Spinal cord (tissue), 10 donors: ENCODE measurements around the gene MOB3B. TPM values are rescaled to one million over a fixed set of nuclear protein-coding genes. Genes with fewer than 3 reads are reported as not detected.
A peak's percentile ranks its signal among the peaks of the same experiment; 100 is the strongest.

ENCODE experiments used
- DNase-seq, 6 donors: peaks; one replicate each; pipeline versions ENCODE4 v3.0.0 to v3.0.0-alpha.2; 2013 to 2015; ENCODE audit warnings: low spot score in 6 of 6, low read depth in 4 of 6
- H3K27ac ChIP-seq: one replicate; pipeline ENCODE4 v1.5.1; 2013; ENCODE audit warnings: low read depth, low read length, control low read depth
- H3K27me3 ChIP-seq: one replicate; pipeline ENCODE4 v1.6.1; 2013; ENCODE audit warnings: low read length; ENCODE audit not compliant: control insufficient read depth, insufficient read depth
- H3K36me3 ChIP-seq: one replicate; pipeline ENCODE4 v1.6.1; 2013; ENCODE audit warnings: low read length; ENCODE audit not compliant: control insufficient read depth, insufficient read depth
- H3K4me1 ChIP-seq: one replicate; pipeline ENCODE4 v1.6.1; 2013; ENCODE audit warnings: low read length; ENCODE audit not compliant: control insufficient read depth, insufficient read depth
- H3K4me3 ChIP-seq: one replicate; pipeline ENCODE4 v1.5.1; 2013; ENCODE audit warnings: low read depth, low read length, control low read depth
- H3K9me3 ChIP-seq: one replicate; pipeline ENCODE4 v1.6.1; 2013; ENCODE audit warnings: low read length; ENCODE audit not compliant: control insufficient read depth, insufficient read depth
- WGBS: methylation state at CpG from one replicate; pipeline ENCODE4 v1.1.5; 2013; ENCODE audit warnings: missing lambda C conversion rate; ENCODE audit not compliant: insufficient coverage; 5-methylcytosine and 5-hydroxymethylcytosine counted together
- polyA plus RNA-seq, 2 donors: library from polyadenylated mRNA; unstranded; fragments of 120-200 nt; gene quantifications; one replicate each; pipeline ENCODE4 v1.2.1, GENCODE V29; 2013; ENCODE audit not compliant: insufficient read length in 2 of 2
- total RNA-seq, 2 donors: library from RNA; depleted of rRNA in 1 of 2; stranded (reverse); fragments of 120-200 nt in 1 of 2; fragments of >200 nt in 1 of 2; gene quantifications; one replicate each; pipeline versions ENCODE4 v1.2.3 to v1.2.4, GENCODE V29; 2013 to 2014
- donor health status: healthy.

Gene MOB3B
- total and polyA plus RNA-seq, 4 donors, result 9.4 to 34.9 (median 16.0) TPM

DNA sequence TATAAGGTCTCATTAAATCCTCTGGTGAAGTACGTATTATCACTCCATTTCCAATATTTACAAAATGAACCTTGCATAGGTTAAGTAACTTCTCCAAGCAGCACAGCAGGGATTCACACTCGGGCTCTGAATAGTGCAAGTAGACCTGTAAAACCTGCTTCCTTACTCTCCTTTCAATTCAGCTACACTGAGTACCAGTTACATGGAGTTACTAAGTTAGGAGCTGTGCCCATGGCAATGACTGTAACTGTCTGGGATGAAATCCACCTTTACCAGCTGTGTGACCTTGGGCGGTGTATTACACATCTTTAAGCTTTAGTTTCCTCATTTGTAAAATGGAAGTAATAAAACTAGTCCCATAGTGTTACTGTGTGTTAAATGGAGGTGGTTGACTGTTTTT lies 15.9 kb upstream of the MOB3B start:
- Histone ChIP-seq H3K27ac (no peak overlapping the region), H3K36me3 (peaks cover 8% of the 10 kb centered on the region), H3K9me3 (no peaks in the 10 kb centered on the region), H3K27me3 (no peaks in the 10 kb centered on the region), H3K4me3 (no peak overlapping the region), H3K4me1 (no peaks in the 10 kb centered on the region)
- DNase-seq, result no peak
- 100% methylated on average over 2 of the region's 3 CpGs for WGBS

GRCh38 chr9:27542508-27542907 lies 12.9 kb upstream of the MOB3B start:
- H3K4me1 ChIP-seq, result no peaks in the 10 kb centered on the region
- WGBS, result no CpG with 5 or more reads among the region's 2 CpGs
- H3K27me3 ChIP-seq, result no peaks in the 10 kb centered on the region
- no peak overlapping the region for H3K27ac ChIP-seq
- H3K9me3 ChIP-seq, result no peaks in the 10 kb centered on the region
- DNase-seq, result peak in 1 of 6 donors; percentile 35
- H3K36me3 ChIP-seq, result peaks cover 6% of the 10 kb centered on the region
- H3K4me3 ChIP-seq, result no peak overlapping the region

GRCh38 chr9:27541740-27542139 lies 12.1 kb upstream of the MOB3B start:
- peaks cover 6% of the 10 kb centered on the region for H3K36me3 ChIP-seq
- H3K9me3 ChIP-seq, result no peaks in the 10 kb centered on the region
- no peak overlapping the region for H3K27ac ChIP-seq
- WGBS, result no CpG with 5 or more reads among the region's 4 CpGs
- no peaks in the 10 kb centered on the region for H3K4me1 ChIP-seq
- no peak for DNase-seq
- no peaks in the 10 kb centered on the region for H3K27me3 ChIP-seq
- no peak overlapping the region for H3K4me3 ChIP-seq

- DNase-seq, result peak in 1 of 6 donors; percentile 6
- Histone ChIP-seq H3K27me3 (no peaks in the 10 kb centered on the region), H3K4me1 (peaks cover 4% of the 10 kb centered on the region), H3K9me3 (no peaks in the 10 kb centered on the region), H3K4me3 (no peak overlapping the region), H3K36me3 (peaks cover 9% of the 10 kb centered on the region), H3K27ac (no peak overlapping the region)
- no CpG with 5 or more reads among the region's 1 CpG for WGBS
These were observed 10.9 kb upstream of the MOB3B start for GRCh38 chr9:27540502-27540901.

- Histone ChIP-seq H3K27me3 (no peaks in the 10 kb centered on the region), H3K27ac (no peak overlapping the region), H3K4me1 (peaks cover 4% of the 10 kb centered on the region), H3K4me3 (no peak overlapping the region), H3K9me3 (no peaks in the 10 kb centered on the region), H3K36me3 (peaks cover 9% of the 10 kb centered on the region)
- WGBS, result 90% methylated on average over 4 of the region's 5 CpGs
- DNase-seq, result peak in 1 of 6 donors; percentile 28
These were observed 10.1 kb upstream of the MOB3B start for GRCh38 chr9:27539479-27540441.

DNA sequence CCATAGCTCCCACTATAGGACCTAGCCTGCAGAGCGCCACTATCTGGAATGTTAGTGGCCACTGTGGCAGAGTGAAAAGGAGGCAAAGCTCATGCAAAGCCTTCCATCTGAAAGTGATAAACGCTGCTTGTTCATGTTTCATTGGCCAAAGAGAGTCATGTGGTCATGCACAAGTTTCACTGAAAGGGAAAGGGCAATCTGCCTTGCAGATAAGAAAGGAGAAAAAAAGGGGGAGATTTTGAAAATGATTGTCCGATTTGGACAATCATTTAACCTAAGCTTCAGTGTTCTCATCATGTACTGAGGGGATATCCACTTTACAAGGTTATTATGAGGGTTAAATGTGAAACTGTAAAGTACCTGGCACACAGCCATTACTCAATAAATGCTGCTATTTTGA lies 9.0 kb upstream of the MOB3B start:
- H3K36me3 ChIP-seq, result peaks cover 9% of the 10 kb centered on the region
- 100% methylated on average over 2 of the region's 3 CpGs for WGBS
- no peak for DNase-seq
- H3K4me1 ChIP-seq, result peaks cover 4% of the 10 kb centered on the region
- H3K9me3 ChIP-seq, result no peaks in the 10 kb centered on the region
- H3K4me3 ChIP-seq, result no peak overlapping the region
- no peak overlapping the region for H3K27ac ChIP-seq
- no peaks in the 10 kb centered on the region for H3K27me3 ChIP-seq

- H3K27me3 ChIP-seq, result no peaks in the 10 kb centered on the region
- 40% methylated on average over 1 of the region's 1 CpG for WGBS
- H3K4me1 ChIP-seq, result peaks cover 4% of the 10 kb centered on the region
- H3K4me3 ChIP-seq, result no peak overlapping the region
- H3K27ac ChIP-seq, result no peak overlapping the region
- no peaks in the 10 kb centered on the region for H3K9me3 ChIP-seq
- DNase-seq, result no peak
- H3K36me3 ChIP-seq, result peaks cover 9% of the 10 kb centered on the region
These were observed 8.1 kb upstream of the MOB3B start for GRCh38 chr9:27537756-27538155.

DNA sequence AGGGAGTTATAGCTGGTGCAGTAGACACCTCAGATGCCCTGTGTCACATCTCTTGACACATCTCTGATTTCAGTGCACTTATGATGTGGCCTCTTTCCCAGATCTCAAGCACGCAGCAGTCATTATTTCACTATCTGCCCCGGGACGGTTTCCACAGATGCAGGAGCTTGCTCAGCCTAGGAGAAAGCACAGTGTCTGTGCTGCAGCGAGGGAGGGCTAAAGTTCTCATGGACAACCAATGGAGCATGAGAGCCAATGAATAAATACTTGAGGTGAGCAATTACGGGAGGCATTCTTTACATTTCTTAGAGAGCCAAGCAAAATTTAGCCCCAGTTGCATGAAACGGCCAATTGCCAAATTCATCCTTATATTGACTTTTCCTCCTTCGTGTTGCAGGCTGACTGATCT lies 7.4 kb upstream of the MOB3B start:
- no peak overlapping the region for H3K4me3 ChIP-seq
- H3K27ac ChIP-seq, result no peak overlapping the region
- H3K36me3 ChIP-seq, result peaks cover 9% of the 10 kb centered on the region
- H3K9me3 ChIP-seq, result no peaks in the 10 kb centered on the region
- 78% methylated on average over 5 of the region's 7 CpGs for WGBS
- H3K4me1 ChIP-seq, result peaks cover 4% of the 10 kb centered on the region
- H3K27me3 ChIP-seq, result no peaks in the 10 kb centered on the region
- no peak for DNase-seq

DNA sequence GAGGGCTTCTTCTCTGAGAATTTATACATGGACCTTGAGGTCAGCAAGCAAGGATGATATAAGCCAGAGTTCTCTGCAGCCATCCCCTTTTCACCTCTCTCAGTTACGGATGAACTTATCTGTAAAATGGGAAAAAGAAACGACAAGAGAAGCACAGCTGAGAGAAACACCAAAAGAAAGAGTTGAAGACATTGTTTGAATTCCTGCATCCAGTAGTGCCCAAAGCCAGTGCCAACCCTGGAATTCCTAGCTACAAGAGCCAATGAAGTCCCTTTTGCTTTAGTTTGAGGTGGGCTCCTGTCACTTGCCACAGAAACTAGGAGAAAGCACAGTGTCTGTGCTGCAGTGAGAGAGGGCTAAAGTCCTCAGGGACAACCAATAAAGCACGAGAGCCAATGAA lies 6.6 kb upstream of the MOB3B start:
- H3K9me3 ChIP-seq, result no peaks in the 10 kb centered on the region
- 79% methylated on average over 2 of the region's 3 CpGs for WGBS
- no peak for DNase-seq
- peaks cover 4% of the 10 kb centered on the region for H3K4me1 ChIP-seq
- H3K27ac ChIP-seq, result no peak overlapping the region
- peaks cover 4% of the 10 kb centered on the region for H3K36me3 ChIP-seq
- no peak overlapping the region for H3K4me3 ChIP-seq
- no peaks in the 10 kb centered on the region for H3K27me3 ChIP-seq

- H3K36me3 ChIP-seq, result peaks cover 2% of the 10 kb centered on the region
- no peaks in the 10 kb centered on the region for H3K27me3 ChIP-seq
- no peak for DNase-seq
- WGBS, result 45% methylated on average over 3 of the region's 3 CpGs
- H3K9me3 ChIP-seq, result no peaks in the 10 kb centered on the region
- H3K27ac ChIP-seq, result no peak overlapping the region
- no peak overlapping the region for H3K4me3 ChIP-seq
- peaks cover 4% of the 10 kb centered on the region for H3K4me1 ChIP-seq
These were observed 6.1 kb upstream of the MOB3B start for GRCh38 chr9:27535701-27536118.
